COLO829 (cell line): ENCODE results near the gene PDE4D.
"Not testable (repeated sequence)": the region's sequence is repeated elsewhere in the genome, so short reads cannot be mapped to it uniquely, and the experiment has no call there.

Experiments
- DNase-seq: peaks from one replicate; pipeline ENCODE4 v3.0.0; 2012; ENCODE audit warnings: low spot score

PDE4D gene

GRCh38 chr5:59768152-59769040 is 125.1 kb downstream of the PDE4D start:
- DNase-seq, result no peak

DNA sequence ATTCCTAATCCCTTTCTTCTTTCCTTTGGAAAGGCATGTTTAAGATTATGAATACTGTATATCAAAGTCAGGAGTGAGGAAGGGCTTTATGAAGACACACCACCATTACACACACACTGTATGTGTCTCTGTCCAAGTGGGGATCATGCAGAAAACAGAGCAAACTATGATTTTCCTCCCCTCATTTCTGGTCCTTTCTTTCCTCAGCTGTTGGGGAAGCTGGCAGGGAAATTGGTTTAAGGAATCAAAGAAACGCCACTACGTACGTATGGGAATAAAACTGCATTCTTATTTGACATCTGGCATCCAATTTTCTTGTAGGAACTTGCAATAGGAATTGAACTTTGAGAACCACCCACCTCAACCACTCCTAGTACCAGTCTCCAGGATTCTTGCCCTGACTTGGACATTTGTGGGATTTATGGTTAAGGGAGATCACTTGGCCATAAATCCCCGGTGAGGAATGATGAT is 125.8 kb downstream of the PDE4D start:
- no peak for DNase-seq

GRCh38 chr5:59767211-59767605 is 126.3 kb downstream of the PDE4D start:
- DNase-seq, result no peak

GRCh38 chr5:59766427-59767210 is 126.9 kb downstream of the PDE4D start:
- DNase-seq, result no peak

- no peak for DNase-seq
These were observed 128.1 kb downstream of the PDE4D start for GRCh38 chr5:59765446-59765845.

DNA sequence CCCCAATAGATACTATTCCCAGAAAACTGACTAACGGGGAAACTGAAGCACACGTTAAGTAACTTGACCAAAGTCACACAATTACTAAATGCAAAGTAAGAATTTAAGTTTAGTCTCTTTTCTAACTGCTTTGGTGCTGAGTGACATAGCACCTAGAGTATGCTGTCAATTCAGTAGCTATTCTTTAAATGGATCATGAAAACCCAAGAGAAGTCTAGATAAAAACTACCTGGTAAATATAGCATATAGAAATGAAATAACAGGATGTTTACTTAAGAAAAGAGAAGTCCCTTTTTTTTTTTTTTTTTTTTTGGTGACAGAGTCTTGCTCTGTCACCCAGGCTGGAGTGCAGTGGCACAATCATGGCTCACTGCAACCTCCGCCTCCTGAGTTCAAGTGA is 129.2 kb downstream of the PDE4D start:
- DNase-seq, result no peak

DNA sequence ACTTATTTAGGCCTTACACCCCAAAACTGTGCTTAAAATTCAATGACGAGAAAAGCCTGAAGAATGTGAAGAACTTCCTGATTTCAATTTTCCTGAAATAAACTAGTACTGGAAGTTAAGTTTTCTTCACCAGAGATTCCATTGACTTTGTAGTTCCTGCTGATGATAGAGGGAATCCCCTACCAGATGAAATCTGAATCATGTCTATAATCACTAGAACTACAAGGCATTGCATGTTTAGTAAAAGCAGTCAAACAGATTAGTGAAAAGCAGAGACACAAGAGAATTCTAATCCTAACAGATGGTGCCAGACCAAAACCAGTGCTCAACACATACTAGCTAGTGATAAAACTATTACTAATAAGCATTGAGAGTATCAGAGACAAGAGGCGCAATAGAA is 130.0 kb downstream of the PDE4D start:
- DNase-seq, result no peak

DNA sequence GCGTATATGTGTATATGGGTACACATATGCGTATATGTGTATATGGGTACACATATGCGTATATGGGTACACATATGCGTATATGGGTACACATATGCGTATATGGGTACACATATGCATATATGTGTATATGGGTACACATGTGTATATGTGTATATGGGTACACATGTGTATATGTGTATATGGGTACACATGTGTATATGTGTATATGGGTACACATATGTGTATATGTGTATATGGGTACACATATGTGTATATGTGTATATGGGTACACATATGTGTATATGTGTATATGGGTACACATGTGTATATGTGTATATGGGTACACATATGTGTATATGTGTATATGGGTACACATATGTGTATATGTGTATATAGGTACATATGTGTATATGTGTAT is 131.3 kb downstream of the PDE4D start:
- DNase-seq, result not testable (repeated sequence)

DNA sequence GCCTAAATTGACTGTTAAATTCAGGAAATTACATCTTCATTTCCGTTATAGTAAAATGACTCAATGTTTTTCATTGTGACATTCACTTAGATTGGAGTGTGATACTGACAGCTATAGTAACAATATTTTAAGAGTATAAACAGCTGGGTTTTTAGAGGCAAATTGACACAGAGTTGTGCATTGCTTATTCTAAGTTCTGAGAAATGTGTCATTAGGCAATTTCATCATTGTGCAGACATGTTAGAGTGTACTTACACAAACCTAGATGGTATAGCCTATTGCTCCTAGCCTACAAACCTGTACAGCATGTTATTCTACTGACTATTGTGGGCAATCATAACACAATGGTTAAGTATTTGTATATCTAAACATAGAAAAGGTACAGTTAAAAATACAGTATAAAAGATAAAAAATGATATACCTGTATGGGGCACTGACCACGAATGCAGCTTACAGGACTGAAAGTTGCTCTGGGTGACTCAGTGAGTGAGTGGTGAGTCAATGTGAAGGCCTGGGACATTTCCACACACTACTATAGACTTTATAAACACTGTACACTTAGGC is 132.7 kb downstream of the PDE4D start:
- no peak for DNase-seq

DNA sequence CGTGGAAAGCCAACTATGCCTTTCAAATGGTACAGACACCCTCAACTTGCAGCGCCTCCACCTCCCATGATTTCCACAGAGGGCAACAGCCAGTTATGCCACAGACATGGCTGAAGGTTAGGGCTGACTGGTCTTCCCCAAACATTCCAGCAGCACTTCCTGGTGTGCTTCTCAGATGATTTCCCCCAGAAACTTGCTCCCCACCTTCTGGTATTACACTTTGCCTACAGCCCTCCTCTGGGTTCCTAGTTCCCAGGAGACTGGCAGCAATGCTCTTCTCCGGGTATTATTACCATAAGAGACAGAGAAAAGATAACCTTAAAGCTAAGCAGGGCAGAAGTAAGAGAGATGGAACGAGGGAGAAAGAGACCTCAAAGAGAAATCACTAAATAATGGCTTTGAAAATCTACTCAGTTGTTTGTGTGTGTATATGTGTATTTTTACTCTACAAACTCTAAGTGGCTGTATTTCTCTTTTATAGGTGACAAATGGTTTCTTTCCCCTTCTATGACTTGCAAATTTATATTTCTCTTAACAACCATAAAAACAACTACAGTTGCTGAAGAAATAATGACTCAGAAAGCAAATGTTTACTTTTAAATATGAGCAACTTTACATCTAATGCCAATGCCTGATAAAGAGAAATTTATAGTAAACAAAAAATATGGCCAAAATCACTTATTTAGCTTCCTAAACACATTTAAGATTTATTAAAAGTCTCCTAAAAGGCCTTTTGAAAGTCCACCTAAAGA is 133.8 kb downstream of the PDE4D start:
- DNase-seq, result no peak

DNA sequence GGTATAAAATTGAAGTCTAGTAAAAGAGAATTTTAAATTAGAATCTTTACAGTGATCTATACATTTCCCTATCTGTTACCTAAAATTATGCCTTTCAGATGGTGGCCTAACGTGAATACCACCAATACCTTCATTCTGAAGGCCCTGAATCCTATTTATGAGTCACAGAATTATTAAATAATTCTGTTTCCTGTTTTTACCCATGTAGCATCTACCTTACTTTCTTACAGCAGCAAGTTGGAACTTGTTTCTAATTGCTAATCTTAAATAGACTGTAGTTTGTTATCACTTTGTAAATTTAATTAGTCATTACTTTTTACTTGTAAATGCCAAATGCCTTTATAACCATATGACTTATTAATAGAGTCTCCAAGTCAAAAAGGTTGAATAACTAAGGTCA is 135.0 kb downstream of the PDE4D start:
- no peak for DNase-seq

- DNase-seq, result no peak
These were observed 136.1 kb downstream of the PDE4D start for GRCh38 chr5:59757442-59757841.

GRCh38 chr5:59756373-59757035 is 137.0 kb downstream of the PDE4D start:
- DNase-seq, result no peak

DNA sequence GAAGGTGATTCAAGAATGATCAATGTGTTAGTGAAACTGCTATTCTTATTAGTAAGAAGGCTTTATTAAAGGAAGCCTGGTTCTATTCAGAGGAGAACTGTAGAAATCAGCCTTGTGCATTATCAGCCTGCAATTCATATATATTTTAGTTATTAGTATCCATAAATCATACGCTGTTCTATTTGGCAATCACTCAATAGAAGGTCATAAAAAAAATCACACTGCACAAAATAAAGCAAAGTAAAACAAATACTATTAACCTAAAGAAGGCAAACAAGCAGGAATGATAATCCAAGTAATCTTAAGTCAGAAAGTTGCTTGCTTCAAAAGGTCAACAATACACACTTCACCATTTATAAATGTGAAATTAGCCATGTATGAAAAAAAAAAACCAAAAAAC is 138.1 kb downstream of the PDE4D start:
- DNase-seq, result no peak

DNA sequence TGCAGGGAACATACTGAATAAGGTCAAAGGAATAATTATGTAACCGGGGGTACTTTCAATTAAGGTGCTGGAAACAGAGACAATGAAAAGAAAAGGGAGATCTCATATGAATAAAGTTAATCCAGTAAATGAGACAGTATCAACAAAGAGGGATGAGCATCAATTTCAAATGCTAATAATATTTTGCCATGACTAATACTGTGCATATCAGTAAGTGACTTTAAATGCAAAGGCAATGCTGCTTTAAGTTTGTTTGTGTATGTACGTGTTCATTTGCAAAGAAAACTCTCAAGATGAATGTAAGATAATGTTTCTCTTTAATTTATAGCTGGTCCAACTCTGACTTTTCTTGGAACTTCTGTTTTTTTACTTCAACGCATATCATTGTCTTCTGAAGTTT is 139.9 kb downstream of the PDE4D start:
- no peak for DNase-seq

GRCh38 chr5:59749782-59750520 is 143.6 kb downstream of the PDE4D start:
- DNase-seq, result no peak

DNA sequence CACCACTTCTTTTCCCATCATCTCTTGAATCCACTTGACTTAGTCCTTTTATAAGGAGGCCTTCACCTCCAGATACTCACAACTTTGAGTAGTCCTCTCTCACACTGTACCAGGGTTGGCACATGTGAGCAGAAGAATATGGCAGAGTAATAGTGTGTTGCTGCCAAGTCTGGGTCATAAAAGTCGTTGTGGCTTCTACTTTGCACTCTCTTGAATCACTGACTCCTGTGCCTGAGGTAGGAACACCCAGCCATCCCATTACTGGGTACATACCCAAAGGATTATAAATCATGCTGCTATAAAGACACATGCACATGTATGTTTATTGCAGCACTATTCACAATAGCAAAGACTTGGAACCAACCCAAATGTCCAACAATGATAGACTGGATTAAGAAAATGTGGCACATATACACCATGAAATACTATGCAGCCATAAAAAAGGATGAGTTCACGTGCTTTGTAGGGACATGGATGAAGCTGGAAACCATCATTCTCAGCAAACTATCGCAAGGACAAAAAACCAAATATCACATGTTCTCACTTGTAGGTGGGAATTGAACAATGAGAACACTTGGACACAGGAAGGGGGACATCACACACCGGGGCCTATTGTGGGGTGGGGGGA is 145.4 kb downstream of the PDE4D start:
- not testable (repeated sequence) for DNase-seq

DNA sequence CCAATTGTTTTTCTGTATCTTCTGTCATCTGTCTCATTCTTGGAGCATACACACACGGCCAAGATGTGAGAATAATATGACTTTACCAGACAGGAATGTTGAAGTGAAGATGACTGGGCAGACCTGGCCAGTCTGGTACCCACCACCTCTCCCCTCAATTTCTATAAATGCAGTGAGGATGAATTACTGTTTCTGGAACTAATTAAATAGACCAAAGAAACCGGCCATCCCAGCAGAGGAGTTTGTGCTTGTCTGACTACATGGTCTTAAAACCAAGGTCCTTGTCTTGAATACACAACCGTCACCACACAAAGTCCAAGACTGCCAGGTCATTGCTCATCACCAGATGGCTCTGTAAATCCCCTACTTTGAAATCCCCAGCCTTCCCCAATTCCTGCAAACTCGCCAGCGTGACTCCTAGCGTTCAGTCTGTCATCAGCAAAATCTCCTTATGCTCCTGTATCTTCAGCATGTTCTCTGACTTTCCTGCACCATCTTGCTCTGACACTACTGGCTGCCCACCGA is 147.2 kb downstream of the PDE4D start:
- no peak for DNase-seq

DNA sequence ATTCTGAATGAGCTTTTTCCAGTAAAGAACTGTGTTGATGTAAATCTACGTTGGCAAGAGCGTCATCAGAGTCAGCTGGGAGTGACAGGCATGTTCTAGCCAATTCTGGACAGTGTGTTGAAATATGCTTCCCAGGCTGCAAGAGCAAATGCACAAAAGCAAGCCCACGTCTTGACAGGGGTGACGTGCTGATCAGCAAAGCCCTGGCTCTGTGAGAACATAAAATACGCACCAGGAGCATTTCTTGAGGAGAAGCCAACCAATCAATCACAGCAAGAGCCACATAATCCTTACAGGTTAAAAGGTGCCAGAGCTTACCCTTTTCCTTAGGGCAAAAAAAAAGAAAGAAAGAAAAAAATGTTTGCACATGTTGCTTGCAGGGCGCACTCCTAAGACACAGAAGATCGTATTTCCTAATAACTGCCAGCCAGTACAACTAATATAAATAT is 148.1 kb downstream of the PDE4D start:
- DNase-seq, result no peak

DNA sequence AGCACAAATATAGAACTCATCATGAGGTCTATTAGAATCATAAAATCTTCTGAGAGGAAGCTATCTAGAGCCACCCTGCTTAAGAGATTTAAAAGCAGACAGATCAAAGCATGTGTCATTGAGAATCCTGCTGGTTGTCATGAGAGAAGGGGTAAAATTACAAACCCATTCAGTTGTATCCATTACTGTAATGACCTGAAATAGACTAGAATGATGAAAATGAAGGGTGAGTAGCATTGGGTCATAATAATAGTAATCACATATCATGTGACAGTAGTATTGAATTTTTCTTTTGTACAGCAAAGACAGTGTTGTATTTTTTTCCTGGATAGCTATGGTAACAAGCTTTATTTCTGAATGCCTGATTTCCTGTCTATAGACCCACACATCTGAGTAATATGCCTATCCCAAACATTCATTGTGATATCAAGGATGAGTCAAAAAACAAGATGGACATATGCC is 149.0 kb downstream of the PDE4D start:
- peak; percentile 63 for DNase-seq
